Tibial nerve (tissue), 4 donors: ENCODE data around the gene GABRG2. TPM values are rescaled to one million over a fixed set of nuclear protein-coding genes. Genes with fewer than 3 reads are reported as not detected.
"Not testable (repeated sequence)": the region's sequence is repeated elsewhere in the genome, so short reads cannot be mapped to it uniquely, and the experiment has no call there.

Experiments
- DNase-seq, 2 donors: peaks; one replicate each; pipeline ENCODE4 v3.0.0-alpha.2; 2019; ENCODE audit warnings: low spot score in 2 of 2
- H3K27ac ChIP-seq, 4 donors: fragments of 200-600 bp; sonication (generic) in 3 of 4; one replicate each; pipeline ENCODE4 v1.5.1; 2017 to 2019; ENCODE audit warnings: mild to moderate bottlenecking in 1 of 4
- H3K27me3 ChIP-seq, 2 donors: fragments of 200-600 bp; sonication (generic) in 1 of 2; one replicate each; pipeline versions ENCODE4 v1.5.1 to v1.6.0; 2017 to 2019
- H3K36me3 ChIP-seq, 3 donors: fragments of 200-600 bp; sonication (generic); one replicate each; pipeline ENCODE4 v1.5.1; 2018 to 2019
- H3K4me1 ChIP-seq, 4 donors: fragments of 200-600 bp; sonication (generic) in 3 of 4; one replicate each; pipeline ENCODE4 v1.5.1; 2017 to 2019
- H3K4me3 ChIP-seq, 4 donors: fragments of 200-600 bp; sonication (generic) in 3 of 4; one replicate each; pipeline ENCODE4 v1.5.1; 2017 to 2019; ENCODE audit warnings: mild to moderate bottlenecking in 1 of 4, moderate library complexity in 1 of 4
- H3K9me3 ChIP-seq, 4 donors: fragments of 200-600 bp; sonication (generic) in 3 of 4; one replicate each; pipeline ENCODE4 v1.5.1; 2017 to 2019
- CTCF ChIP-seq, 5 experiments: fragments of 200-600 bp in 3 of 5; fragments of 450-650 bp in 2 of 5; sonication (generic) in 3 of 5; IDR thresholded peaks; one replicate each; pipeline ENCODE4 v1.5.1; 2016 to 2019; ENCODE audit warnings: antibody characterized with exemption in 5 of 5, mild to moderate bottlenecking in 3 of 5, moderate library complexity in 2 of 5
- EP300 ChIP-seq, 2 donors: sonication (generic); formaldehyde crosslinking; IDR thresholded peaks; one replicate each; pipeline ENCODE4 v1.6.1; 2017; ENCODE audit warnings: antibody characterized with exemption in 2 of 2, mild to moderate bottlenecking in 1 of 2
- POLR2A ChIP-seq, 2 donors: fragments of 450-650 bp; IDR thresholded peaks; one replicate each; pipeline ENCODE4 v1.6.1; 2017; ENCODE audit warnings: antibody characterized with exemption in 2 of 2, mild to moderate bottlenecking in 2 of 2, moderate library complexity in 2 of 2
- WGBS, 2 donors: methylation state at CpG; one replicate each; pipeline ENCODE4 v1.1.5; 2018; 5-methylcytosine and 5-hydroxymethylcytosine counted together
- total RNA-seq, 4 donors: library from RNA; depleted of rRNA; stranded (reverse); fragments of >200 nt; gene quantifications; one replicate each; pipeline ENCODE4 v1.1.0, GENCODE V29; 2016

Gene GABRG2
- total RNA-seq, 4 donors from 2014 or later: not detected

GRCh38 chr5:162052676-162053075 is 14.9 kb upstream of the GABRG2 start:
- no peaks in the 10 kb centered on the region for H3K36me3 ChIP-seq
- H3K27ac ChIP-seq: no peak overlapping the region
- no peaks in the 10 kb centered on the region for H3K4me1 ChIP-seq
- 56 to 60% methylated on average over 3 of the region's 3 CpGs for WGBS, 2 donors
- peaks cover 0 to 7% (median 0%) of the 10 kb centered on the region in 4 donors for H3K9me3 ChIP-seq
- TF ChIP-seq EP300 (IDR thresholded peaks at IDR 0.05): no peak
- H3K4me3 ChIP-seq: no peak overlapping the region
- H3K27me3 ChIP-seq: no peaks in the 10 kb centered on the region
- no peak for DNase-seq

DNA sequence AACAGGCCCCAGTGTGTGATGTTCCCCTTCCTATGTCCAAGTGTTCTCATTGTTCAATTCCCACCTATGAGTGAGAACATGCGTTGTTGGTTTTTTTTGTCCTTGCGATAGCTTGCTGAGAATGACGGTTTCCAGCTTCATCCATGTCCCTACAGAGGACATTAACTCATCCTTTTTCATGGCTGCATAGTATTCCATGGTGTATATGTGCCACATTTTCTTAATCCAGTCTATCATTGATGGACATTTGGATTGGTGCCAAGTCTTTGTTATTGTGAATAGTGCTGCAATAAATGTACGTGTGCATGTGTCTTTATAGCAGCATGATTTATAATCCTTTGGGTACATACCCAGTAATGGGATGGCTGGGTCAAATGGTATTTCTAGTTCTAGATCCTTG is 12.5 kb upstream of the GABRG2 start:
- H3K27ac ChIP-seq, DNase-seq, H3K36me3 ChIP-seq, H3K4me1 ChIP-seq, H3K4me3 ChIP-seq, H3K9me3 ChIP-seq, H3K27me3 ChIP-seq: not testable (repeated sequence)
- WGBS, 2 donors: 85 to 86% methylated on average over 4 of the region's 4 CpGs

- no peak overlapping the region for H3K27ac ChIP-seq
- H3K27me3 ChIP-seq: peaks cover 0 to 11% of the 10 kb centered on the region in 2 donors
- 4% methylated on average over 7 of the region's 7 CpGs for WGBS, 2 donors
- H3K36me3 ChIP-seq: no peaks in the 10 kb centered on the region
- TF ChIP-seq CTCF (IDR thresholded peaks at IDR 0.05) (no peak), POLR2A (IDR thresholded peaks at IDR 0.05) (no peak), EP300 (IDR thresholded peaks at IDR 0.05) (no peak)
- H3K4me1 ChIP-seq: peaks cover 0 to 7% (median 0%) of the 10 kb centered on the region in 4 donors
- H3K9me3 ChIP-seq: no peaks in the 10 kb centered on the region
- no peak overlapping the region for H3K4me3 ChIP-seq
- DNase-seq: no peak
Measured at GRCh38 chr5:162067162-162067561, 411 bp upstream of the GABRG2 start.

DNA sequence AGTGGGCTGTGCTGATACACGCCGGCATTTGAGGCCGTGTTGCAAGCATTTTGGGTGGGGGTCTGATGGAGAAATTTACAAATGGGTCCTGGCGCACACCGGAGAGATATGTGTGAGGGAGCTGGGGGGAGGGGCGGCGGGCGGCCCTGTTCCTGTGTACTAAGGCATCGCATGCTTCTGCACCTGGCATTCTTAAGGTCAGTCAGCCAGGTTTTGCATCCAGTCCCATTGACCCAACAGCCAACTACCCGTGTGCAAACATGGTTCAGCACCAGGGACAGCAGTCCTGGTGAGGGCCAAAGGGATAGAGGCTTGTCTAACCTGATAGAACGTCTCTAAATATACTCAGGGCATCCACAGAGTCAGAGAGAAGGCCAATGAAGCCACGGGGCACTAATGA is 839 bp downstream of the GABRG2 start:
- H3K4me3 ChIP-seq: no peak overlapping the region
- H3K4me1 ChIP-seq: peaks cover 0 to 7% (median 0%) of the 10 kb centered on the region in 4 donors
- TF ChIP-seq EP300 (IDR thresholded peaks at IDR 0.05): no peak
- TF ChIP-seq POLR2A (IDR thresholded peaks at IDR 0.05): no peak
- TF ChIP-seq CTCF (IDR thresholded peaks at IDR 0.05): no peak
- H3K27ac ChIP-seq: no peak overlapping the region
- peaks cover 0 to 11% of the 10 kb centered on the region in 2 donors for H3K27me3 ChIP-seq
- 1 to 3% methylated on average over 12 of the region's 12 CpGs for WGBS, 2 donors
- H3K9me3 ChIP-seq: no peaks in the 10 kb centered on the region
- no peaks in the 10 kb centered on the region for H3K36me3 ChIP-seq
- DNase-seq: no peak

- TF ChIP-seq CTCF (IDR thresholded peaks at IDR 0.05): no peak
- no peak for TF ChIP-seq POLR2A (IDR thresholded peaks at IDR 0.05)
- no peak for TF ChIP-seq EP300 (IDR thresholded peaks at IDR 0.05)
- 82 to 83% methylated on average over 4 of the region's 4 CpGs for WGBS, 2 donors
- Histone ChIP-seq H3K27ac (no peak overlapping the region), H3K4me1 (peaks cover 0 to 7% (median 0%) of the 10 kb centered on the region in 4 donors), H3K9me3 (no peaks in the 10 kb centered on the region), H3K36me3 (no peaks in the 10 kb centered on the region), H3K27me3 (peaks cover 0 to 11% of the 10 kb centered on the region in 2 donors), H3K4me3 (no peak overlapping the region)
- DNase-seq: no peak
Measured at GRCh38 chr5:162068936-162069335, 1.4 kb downstream of the GABRG2 start.

DNA sequence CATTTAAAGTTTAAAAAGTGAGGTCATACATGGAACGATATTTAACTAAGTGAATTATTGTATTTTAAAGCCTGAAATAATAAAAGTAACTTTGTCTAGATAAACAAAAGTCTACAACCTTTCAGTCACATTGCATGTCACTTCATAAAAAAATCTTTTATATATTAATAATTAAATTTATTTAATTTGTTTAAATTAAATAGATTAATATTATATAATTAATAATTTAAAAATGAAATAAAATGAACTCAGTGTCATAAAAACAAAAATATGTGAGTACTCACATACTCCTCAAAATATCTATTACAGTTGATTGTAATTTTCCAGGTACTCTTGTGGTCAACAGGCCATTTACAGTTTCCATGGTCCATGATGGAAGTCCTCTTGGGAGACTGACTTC is 11.2 kb downstream of the GABRG2 start:
- Histone ChIP-seq H3K4me3 (no peak overlapping the region), H3K27ac (no peak overlapping the region), H3K4me1 (no peaks in the 10 kb centered on the region), H3K36me3 (no peaks in the 10 kb centered on the region), H3K9me3 (no peaks in the 10 kb centered on the region), H3K27me3 (no peaks in the 10 kb centered on the region)
- DNase-seq: no peak
- WGBS, 2 donors: 84 to 91% methylated on average over 1 of the region's 1 CpG
- no peak for TF ChIP-seq CTCF (IDR thresholded peaks at IDR 0.05)
- TF ChIP-seq EP300 (IDR thresholded peaks at IDR 0.05): no peak
- TF ChIP-seq POLR2A (IDR thresholded peaks at IDR 0.05): no peak
